GM21390 (cell line): ENCODE results near the gene TOB1.

Source experiments
- ATAC-seq: cut with Tn5 transposase; IDR thresholded peaks from one replicate; pipeline ENCODE4 v1.9.1; 2021; ENCODE audit not compliant: unreplicated experiment

The TOB1 gene

GRCh38 chr17:50866261-50866949 is at the start of gene TOB1:
Gene TOB1, minus strand, starts transcription at chr17:50866354. Its CDS starts 2,337 bp downstream, at chr17:50864017.
- ATAC-seq, result peak; percentile 67

GRCh38 chr17:50914505-50915063 is 48.4 kb upstream of the TOB1 start:
- no peak for ATAC-seq

- no peak for ATAC-seq
Measured at GRCh38 chr17:50913120-50913519, 47.0 kb upstream of the TOB1 start.

- ATAC-seq, result no peak
Measured at GRCh38 chr17:50911890-50912289, 45.7 kb upstream of the TOB1 start.

GRCh38 chr17:50911450-50911849 is 45.3 kb upstream of the TOB1 start:
- no peak for ATAC-seq

- ATAC-seq, result no peak
Measured at GRCh38 chr17:50909765-50910605, 43.8 kb upstream of the TOB1 start.

GRCh38 chr17:50908860-50909764 is 43.0 kb upstream of the TOB1 start:
- no peak for ATAC-seq

GRCh38 chr17:50908140-50908859 is 42.1 kb upstream of the TOB1 start:
- no peak for ATAC-seq

- ATAC-seq, result no peak
Measured at GRCh38 chr17:50906443-50906842, 40.3 kb upstream of the TOB1 start.

- ATAC-seq, result no peak
Measured at GRCh38 chr17:50905460-50905803, 39.3 kb upstream of the TOB1 start.

- no peak for ATAC-seq
Measured at GRCh38 chr17:50904518-50905459, 38.6 kb upstream of the TOB1 start.

GRCh38 chr17:50903604-50904517 is 37.7 kb upstream of the TOB1 start:
- ATAC-seq, result no peak

GRCh38 chr17:50902372-50903353 is 36.5 kb upstream of the TOB1 start:
- ATAC-seq, result no peak

GRCh38 chr17:50900383-50900892 is 34.3 kb upstream of the TOB1 start:
- no peak for ATAC-seq

GRCh38 chr17:50899559-50900319 is 33.6 kb upstream of the TOB1 start:
- ATAC-seq, result no peak

- no peak for ATAC-seq
Measured at GRCh38 chr17:50899005-50899460, 32.9 kb upstream of the TOB1 start.
